ENCODE measurements around the gene MYL5. TPM values are rescaled to one million over a fixed set of nuclear protein-coding genes. Genes with fewer than 3 reads are reported as not detected.

The MYL5 gene
- total RNA-seq, 1 experiment from 2014 or later: 18.0 TPM

DNA sequence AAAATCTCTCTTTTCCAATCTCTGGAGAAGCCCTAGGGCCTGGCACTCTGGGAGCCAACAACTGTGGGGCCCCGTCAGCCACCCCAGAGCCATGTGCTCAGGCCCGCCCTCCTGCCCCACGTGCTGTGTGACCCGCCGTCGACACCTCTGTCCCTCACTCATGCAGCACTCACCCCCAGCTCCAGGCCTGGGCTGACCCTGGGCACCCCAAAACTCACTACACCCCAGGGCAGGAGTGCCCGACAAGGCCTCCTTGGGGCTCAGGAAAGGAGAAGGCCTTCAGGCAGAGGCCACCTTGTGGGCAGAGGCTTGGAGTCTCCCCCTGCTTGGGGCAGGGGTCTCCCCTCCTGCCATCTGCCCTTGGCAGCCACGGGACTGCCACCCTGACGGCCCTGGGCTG lies 5.7 kb downstream of the MYL5 start:
- Histone ChIP-seq H4K5ac (ENCODE audit: insufficient read length, low read depth, low read length) (no peak overlapping the region), H4K8ac (replicated peaks; ENCODE audit: insufficient read length, low read depth, low read length) (no peak overlapping the region), H3K79me2 (ENCODE audit: insufficient read depth, low read length) (no peaks in the 10 kb centered on the region), H3K18ac (ENCODE audit: insufficient read length, low read depth, low read length) (no peak overlapping the region), H3K4me1 (ENCODE audit: insufficient read depth, low read length) (no peaks in the 10 kb centered on the region), H3K27ac (ENCODE audit: insufficient read length, low read depth, low read length) (no peak overlapping the region), H4K91ac (ENCODE audit: insufficient read length, low read depth, low read length) (no peak overlapping the region), H2AFZ (ENCODE audit: low read length) (no peak overlapping the region), H3K79me1 (ENCODE audit: insufficient read depth, low read depth, low read length, poor library complexity, severe bottlenecking) (no peaks in the 10 kb centered on the region), H3K9me3 (ENCODE audit: control insufficient read depth, low read depth, low read length) (no peaks in the 10 kb centered on the region), H2BK12ac (ENCODE audit: insufficient read length, low read depth, low read length) (no peak overlapping the region), H3K14ac (ENCODE audit: insufficient read depth, low read length) (no peak overlapping the region), H2BK15ac (ENCODE audit: low read depth, low read length) (no peak overlapping the region), H3K23ac (ENCODE audit: insufficient read length, low read depth, low read length) (no peak overlapping the region), H3K27me3 (ENCODE audit: insufficient read depth, low read length) (no peaks in the 10 kb centered on the region), H2BK120ac (ENCODE audit: low read depth, low read length, poor library complexity, severe bottlenecking) (no peak overlapping the region), H3K56ac (ENCODE audit: insufficient read length, low read depth, low read length) (no peak overlapping the region), H4K20me1 (ENCODE audit: control insufficient read depth, insufficient read depth, insufficient read length) (no peaks in the 10 kb centered on the region), H2BK20ac (ENCODE audit: low read depth, low read length, poor library complexity, severe bottlenecking) (no peak overlapping the region), H2AK5ac (ENCODE audit: insufficient read length, low read length) (no peak overlapping the region), H3K23me2 (ENCODE audit: insufficient read length, low read depth, low read length, poor library complexity, severe bottlenecking) (peaks cover 7% of the 10 kb centered on the region), H3K4ac (ENCODE audit: low read depth, low read length) (no peak overlapping the region), H3K9ac (ENCODE audit: extremely low read depth, insufficient read length, low read length) (no peak overlapping the region), H3T11ph (ENCODE audit: low read length) (no peak overlapping the region), H3K4me2 (ENCODE audit: insufficient read depth, insufficient read length, low read length) (peak overlapping the region; percentile 53), H2BK5ac (ENCODE audit: insufficient read length, low read length) (no peak overlapping the region)
- TF ChIP-seq, protein P1, sequence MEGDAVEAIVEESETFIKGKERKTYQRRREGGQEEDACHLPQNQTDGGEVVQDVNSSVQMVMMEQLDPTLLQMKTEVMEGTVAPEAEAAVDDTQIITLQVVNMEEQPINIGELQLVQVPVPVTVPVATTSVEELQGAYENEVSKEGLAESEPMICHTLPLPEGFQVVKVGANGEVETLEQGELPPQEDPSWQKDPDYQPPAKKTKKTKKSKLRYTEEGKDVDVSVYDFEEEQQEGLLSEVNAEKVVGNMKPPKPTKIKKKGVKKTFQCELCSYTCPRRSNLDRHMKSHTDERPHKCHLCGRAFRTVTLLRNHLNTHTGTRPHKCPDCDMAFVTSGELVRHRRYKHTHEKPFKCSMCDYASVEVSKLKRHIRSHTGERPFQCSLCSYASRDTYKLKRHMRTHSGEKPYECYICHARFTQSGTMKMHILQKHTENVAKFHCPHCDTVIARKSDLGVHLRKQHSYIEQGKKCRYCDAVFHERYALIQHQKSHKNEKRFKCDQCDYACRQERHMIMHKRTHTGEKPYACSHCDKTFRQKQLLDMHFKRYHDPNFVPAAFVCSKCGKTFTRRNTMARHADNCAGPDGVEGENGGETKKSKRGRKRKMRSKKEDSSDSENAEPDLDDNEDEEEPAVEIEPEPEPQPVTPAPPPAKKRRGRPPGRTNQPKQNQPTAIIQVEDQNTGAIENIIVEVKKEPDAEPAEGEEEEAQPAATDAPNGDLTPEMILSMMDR (conservative IDR thresholded peaks at IDR 0.05): no peak
- Mint-ChIP-seq H3K4me3 (peak overlapping the region; percentile 54 to 75; a peak in 4 of 5 replicates), H3K36me3 (ENCODE audit: insufficient read depth in 1 of 3, low read depth in 3 of 3) (no peaks in the 10 kb centered on the region; a peak in 2 of 7 replicates), H3K27ac (0 out of 7 replicates have a peak overlapping the region, but pooled peaks of 1 of the 3 experiments have one; percentile 62), H3K27me3 (ENCODE audit: low read depth) (peaks cover 13% of the 10 kb centered on the region), H3K4me1 (peaks cover 2 to 20% of the 10 kb centered on the region in 2 experiments), H3K9me3 (no peaks in the 10 kb centered on the region)
- peak; percentile 28 for DNase-seq
- no CpG with 5 or more reads among the region's 9 CpGs for whole genome bisulfite sequencing (ENCODE audit: extremely low coverage, insufficient read length, low lambda C conversion rate)

Measured in H9 (cell line).